Esophagus (tissue), 2 donors: ENCODE results near the gene EYS. TPM values are rescaled to one million over a fixed set of nuclear protein-coding genes. Genes with fewer than 3 reads are reported as not detected.

Experiments
- H3K27ac ChIP-seq, 2 donors: one replicate each; pipeline ENCODE4 v1.5.1; 2013; ENCODE audit warnings: low read depth in 2 of 2, mild to moderate bottlenecking in 2 of 2, inconsistent platforms in 1 of 2, low read length in 1 of 2, moderate library complexity in 1 of 2
- H3K27me3 ChIP-seq, 2 donors: one replicate each; pipeline ENCODE4 v1.6.1; 2013; ENCODE audit warnings: low read length in 2 of 2, control low read depth in 1 of 2, mild to moderate bottlenecking in 1 of 2; ENCODE audit not compliant: insufficient read depth in 2 of 2, control insufficient read depth in 1 of 2
- H3K36me3 ChIP-seq, 2 donors: one replicate each; pipeline ENCODE4 v1.6.1; 2013; ENCODE audit warnings: low read length in 1 of 2; ENCODE audit not compliant: control insufficient read depth in 2 of 2, insufficient read depth in 2 of 2
- H3K4me1 ChIP-seq, 2 donors: one replicate each; pipeline ENCODE4 v1.6.1; 2013; ENCODE audit warnings: low read length in 1 of 2; ENCODE audit not compliant: control insufficient read depth in 2 of 2, insufficient read depth in 2 of 2
- H3K4me3 ChIP-seq, 2 donors: one replicate each; pipeline ENCODE4 v1.5.1; 2013; ENCODE audit warnings: low read length in 2 of 2, mild to moderate bottlenecking in 2 of 2, low read depth in 1 of 2, moderate library complexity in 1 of 2
- H3K9me3 ChIP-seq, 2 donors: one replicate each; pipeline ENCODE4 v1.6.1; 2013; ENCODE audit warnings: mild to moderate bottlenecking in 2 of 2, low read depth in 1 of 2, low read length in 1 of 2, moderate library complexity in 1 of 2; ENCODE audit not compliant: control insufficient read depth in 2 of 2, insufficient read depth in 1 of 2
- WGBS, 2 donors: extraction: QIAGEN DNeasy Blood & Tissue Kit; methylation state at CpG; one replicate each; pipeline ENCODE4 v1.1.7; 2013; 5-methylcytosine and 5-hydroxymethylcytosine counted together
- polyA plus RNA-seq, 2 donors: library from polyadenylated mRNA; stranded (reverse); fragments of 200-250 nt; gene quantifications; one replicate each; pipeline ENCODE4 v1.2.3, GENCODE V29; 2013
- donor health status: healthy with polysubstance abuse.
- donor health status: Bipolar disorder and iron deficiency.

The EYS gene
- polyA plus RNA-seq, 2 donors: not detected

DNA sequence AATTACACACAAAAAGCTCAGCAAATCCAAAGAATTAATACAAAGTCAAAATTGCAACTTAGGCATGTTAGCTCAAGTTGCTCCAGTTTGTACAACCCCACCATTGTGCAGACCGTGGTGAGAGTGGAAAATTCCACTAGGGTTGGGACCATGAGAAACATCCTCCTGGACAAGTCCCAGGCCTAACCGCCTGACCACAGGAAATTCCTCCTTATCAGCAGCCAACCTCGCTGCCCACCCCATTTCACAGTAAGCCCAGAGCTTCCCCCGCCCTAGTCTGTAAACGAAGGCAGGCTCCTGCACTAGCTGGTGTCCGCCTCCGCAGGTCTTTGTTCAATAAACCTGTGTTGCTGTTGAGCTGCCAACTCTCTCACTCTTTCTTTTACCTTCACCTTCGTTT is 1023.3 kb downstream of the EYS start:
- peaks cover 0 to 4% of the 10 kb centered on the region in 2 donors for H3K9me3 ChIP-seq

DNA sequence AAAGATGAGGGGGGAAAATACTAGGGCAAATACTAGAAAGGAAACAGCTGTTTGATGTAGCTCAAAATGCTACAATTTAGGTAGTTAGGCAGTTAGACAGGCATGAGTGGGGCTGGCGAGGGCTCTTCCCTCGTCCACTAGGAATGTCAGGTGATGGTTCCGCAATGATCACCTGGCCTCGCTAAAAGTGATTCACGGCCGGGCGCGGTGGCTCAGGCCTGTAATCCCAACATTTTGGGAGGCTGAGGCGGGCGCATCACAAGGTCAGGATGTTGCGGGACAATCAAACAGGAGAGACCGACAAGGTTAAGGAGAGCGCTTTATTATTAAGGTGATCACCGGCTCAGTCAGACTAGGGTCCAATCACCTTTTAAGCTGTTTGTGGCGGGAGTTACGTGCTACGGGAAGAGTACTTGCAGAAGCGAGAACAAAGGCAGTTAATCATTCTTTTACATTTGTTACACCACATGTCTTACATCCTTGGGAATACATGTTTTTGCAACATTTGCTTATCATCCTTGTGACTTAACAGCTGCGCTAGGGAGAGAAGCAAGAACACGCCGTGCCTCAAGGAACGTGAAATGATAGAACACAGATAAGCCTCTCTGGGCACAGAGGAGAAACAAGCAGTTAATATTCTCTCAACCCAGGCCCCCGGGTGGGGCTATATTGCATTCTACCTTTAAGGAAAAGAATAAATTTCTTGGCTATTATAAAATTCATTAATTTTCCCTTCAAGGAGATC is 1025.4 kb downstream of the EYS start:
- Histone ChIP-seq H3K36me3 (no peaks in the 10 kb centered on the region), H3K4me3 (no peak overlapping the region), H3K9me3 (peaks cover 0 to 4% of the 10 kb centered on the region in 2 donors), H3K4me1 (no peaks in the 10 kb centered on the region), H3K27me3 (no peaks in the 10 kb centered on the region), H3K27ac (no peak overlapping the region)
- 95 to 96% methylated on average over 23 of the region's 23 CpGs for WGBS, 2 donors

More for the DNA sequence above, 1023.3 kb downstream of the EYS start:
- H3K4me3 ChIP-seq: no peak overlapping the region
- no peaks in the 10 kb centered on the region for H3K27me3 ChIP-seq
- no peak overlapping the region for H3K27ac ChIP-seq
- no peaks in the 10 kb centered on the region for H3K4me1 ChIP-seq
- WGBS, 2 donors: 48 to 49% methylated on average over 8 of the region's 8 CpGs
- no peaks in the 10 kb centered on the region for H3K36me3 ChIP-seq

DNA sequence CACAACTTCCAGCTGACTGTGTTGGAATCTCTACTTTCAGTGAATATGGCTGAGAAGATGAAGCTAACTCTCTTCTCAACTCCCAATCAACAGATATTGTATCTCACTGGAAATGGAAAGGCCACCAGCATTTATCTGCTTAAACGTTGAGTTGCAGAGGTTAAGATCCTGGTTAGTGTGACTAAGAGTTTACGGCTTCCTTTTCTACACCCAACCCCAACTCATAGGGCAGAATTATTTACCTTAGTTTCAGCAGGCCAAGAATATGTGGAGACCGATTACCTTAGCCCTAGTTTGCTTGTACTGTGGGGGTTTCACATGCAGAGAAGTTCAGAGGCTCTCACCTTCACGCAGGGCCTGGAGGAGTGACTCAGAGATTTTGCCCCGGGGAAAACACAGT is 1026.6 kb downstream of the EYS start:
- Histone ChIP-seq H3K9me3 (peaks cover 0 to 4% of the 10 kb centered on the region in 2 donors), H3K36me3 (no peaks in the 10 kb centered on the region), H3K27me3 (no peaks in the 10 kb centered on the region), H3K4me1 (no peaks in the 10 kb centered on the region), H3K27ac (no peak overlapping the region), H3K4me3 (no peak overlapping the region)
- WGBS, 2 donors: 77 to 78% methylated on average over 5 of the region's 5 CpGs

DNA sequence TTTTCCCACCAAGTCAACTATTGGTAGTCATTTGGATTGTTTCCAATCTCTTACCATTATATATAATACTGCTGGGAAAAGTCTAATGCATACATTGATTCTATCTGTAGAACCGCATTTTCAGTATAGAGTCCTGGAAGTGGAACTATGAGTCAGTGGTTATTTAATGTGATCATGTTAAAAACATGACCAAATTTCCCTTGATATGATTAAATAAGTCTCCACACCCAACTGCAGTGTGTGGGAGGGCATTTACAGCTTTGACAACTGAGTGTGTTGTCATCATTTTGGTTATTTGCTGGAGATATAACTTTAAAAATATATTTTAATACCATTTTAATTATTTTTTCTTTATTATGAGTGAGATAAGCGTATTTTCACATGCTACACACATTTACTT is 1027.6 kb downstream of the EYS start:
- H3K36me3 ChIP-seq: no peaks in the 10 kb centered on the region
- H3K4me1 ChIP-seq: no peaks in the 10 kb centered on the region
- peaks cover 0 to 4% of the 10 kb centered on the region in 2 donors for H3K9me3 ChIP-seq
- H3K27ac ChIP-seq: no peak overlapping the region
- H3K4me3 ChIP-seq: no peak overlapping the region
- 64 to 75% methylated on average over 2 of the region's 2 CpGs for WGBS, 2 donors
- H3K27me3 ChIP-seq: no peaks in the 10 kb centered on the region

DNA sequence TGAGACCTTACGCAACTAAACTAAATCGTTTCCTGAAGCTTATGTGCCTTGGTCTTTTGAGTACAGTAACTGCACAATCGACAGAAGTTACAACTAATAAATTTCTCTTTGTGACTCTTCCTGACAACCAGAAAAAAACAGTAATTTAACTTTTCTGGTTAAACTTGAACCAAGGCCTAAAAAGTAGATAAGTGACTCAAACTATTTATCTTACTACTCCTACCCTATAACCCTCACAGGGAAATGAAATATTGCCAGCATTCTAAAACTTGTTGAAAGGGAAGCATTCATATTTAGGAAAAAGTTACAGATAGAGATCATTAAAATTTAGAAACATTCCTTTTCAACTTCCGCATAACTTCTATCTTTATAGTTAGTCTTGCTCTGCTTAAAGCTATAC is 1034.4 kb downstream of the EYS start:
- H3K4me1 ChIP-seq: no peaks in the 10 kb centered on the region
- H3K4me3 ChIP-seq: no peak overlapping the region
- H3K27ac ChIP-seq: no peak overlapping the region
- H3K27me3 ChIP-seq: no peaks in the 10 kb centered on the region
- H3K9me3 ChIP-seq: no peaks in the 10 kb centered on the region
- WGBS, 2 donors: 70 to 75% methylated on average over 4 of the region's 4 CpGs
- H3K36me3 ChIP-seq: no peaks in the 10 kb centered on the region

DNA sequence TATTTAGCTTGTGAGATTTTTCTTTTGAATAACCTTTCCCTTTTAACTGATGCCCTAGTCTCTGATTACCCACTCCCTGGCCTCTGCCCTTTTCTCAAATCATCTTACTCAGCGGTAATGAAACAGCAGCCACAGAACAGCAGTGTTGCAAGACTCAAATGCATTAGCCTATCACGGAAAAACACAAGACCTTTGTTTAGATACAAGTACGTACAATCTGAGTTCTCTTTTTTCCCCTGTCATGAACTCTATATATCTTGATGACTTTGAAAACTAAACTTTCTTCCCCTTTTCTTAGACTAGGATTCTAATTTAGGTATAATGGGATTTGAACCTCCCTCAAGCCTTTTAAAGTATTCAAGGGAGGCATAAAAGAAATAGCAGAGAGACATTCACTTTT is 1034.9 kb downstream of the EYS start:
- Histone ChIP-seq H3K9me3 (no peaks in the 10 kb centered on the region), H3K4me1 (no peaks in the 10 kb centered on the region), H3K36me3 (no peaks in the 10 kb centered on the region), H3K27me3 (no peaks in the 10 kb centered on the region), H3K27ac (no peak overlapping the region), H3K4me3 (no peak overlapping the region)
- WGBS, 2 donors: 41 to 64% methylated on average over 3 of the region's 3 CpGs

DNA sequence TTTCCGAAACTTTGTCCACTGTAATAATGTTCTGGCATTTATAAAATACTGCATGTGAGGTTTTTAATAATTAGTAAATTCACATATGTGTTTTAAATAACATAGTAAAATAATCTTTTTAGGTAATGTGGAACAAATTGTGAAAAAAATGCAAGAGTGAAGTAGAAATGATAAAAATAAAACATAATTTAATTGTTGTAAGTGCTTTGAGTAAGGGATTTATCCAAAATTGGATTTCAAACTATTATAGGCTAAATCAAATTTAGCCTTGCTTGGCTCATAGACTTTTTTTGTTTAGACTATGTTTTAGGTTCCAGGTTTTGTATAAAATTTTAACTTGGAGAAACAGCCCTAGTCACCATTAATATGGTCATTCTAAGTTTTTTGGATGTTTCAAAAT is 1041.9 kb downstream of the EYS start:
- no peaks in the 10 kb centered on the region for H3K9me3 ChIP-seq
- no peak overlapping the region for H3K4me3 ChIP-seq
- H3K4me1 ChIP-seq: no peaks in the 10 kb centered on the region
- H3K36me3 ChIP-seq: no peaks in the 10 kb centered on the region
- WGBS, 2 donors: 84 to 96% methylated on average over 1 of the region's 1 CpG
- no peak overlapping the region for H3K27ac ChIP-seq
- no peaks in the 10 kb centered on the region for H3K27me3 ChIP-seq

DNA sequence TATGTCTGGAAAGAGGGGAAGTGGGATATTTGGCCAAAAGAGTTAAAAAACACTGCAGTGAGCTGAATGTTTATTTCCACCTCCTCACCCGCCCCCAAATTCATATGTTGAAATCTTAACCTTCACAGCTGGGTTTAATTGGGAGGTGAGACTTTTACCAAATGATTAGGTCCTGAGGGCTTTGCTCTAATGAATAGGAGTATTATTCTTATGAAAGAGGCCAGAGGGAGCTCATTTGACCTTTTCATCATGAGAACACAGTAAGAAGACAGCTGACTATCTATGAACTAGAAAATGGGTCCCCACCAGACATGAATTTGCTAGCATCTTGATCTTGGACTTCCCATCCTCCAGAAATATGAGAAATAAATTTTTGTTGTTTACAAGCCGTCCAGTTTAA is 1042.5 kb downstream of the EYS start:
- no peaks in the 10 kb centered on the region for H3K4me1 ChIP-seq
- H3K27ac ChIP-seq: no peak overlapping the region
- H3K27me3 ChIP-seq: no peaks in the 10 kb centered on the region
- H3K4me3 ChIP-seq: no peak overlapping the region
- H3K9me3 ChIP-seq: no peaks in the 10 kb centered on the region
- WGBS, 2 donors: 75 to 83% methylated on average over 2 of the region's 2 CpGs
- H3K36me3 ChIP-seq: no peaks in the 10 kb centered on the region

DNA sequence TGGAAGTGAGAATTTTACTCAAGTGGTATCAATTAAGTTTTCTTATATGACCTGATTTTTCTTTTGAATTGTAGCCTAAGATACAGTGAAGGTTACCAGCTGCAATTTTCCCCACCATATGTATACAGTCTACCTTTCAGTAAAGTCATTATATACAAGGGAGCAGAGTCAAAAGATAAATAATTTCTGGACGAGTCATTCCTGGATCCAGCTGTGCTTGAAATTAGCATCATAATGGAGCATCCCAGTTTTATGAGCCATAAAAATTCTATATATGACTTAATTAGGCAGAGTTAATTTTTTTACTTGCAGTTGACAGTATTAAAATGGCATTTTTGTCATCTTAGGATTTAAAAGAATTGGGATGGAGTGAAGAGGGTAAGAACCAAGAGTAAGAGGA is 1063.0 kb downstream of the EYS start:
- H3K27me3 ChIP-seq: no peaks in the 10 kb centered on the region
- no peaks in the 10 kb centered on the region for H3K4me1 ChIP-seq
- H3K4me3 ChIP-seq: no peak overlapping the region
- WGBS, 2 donors: 33 to 54% methylated on average over 1 of the region's 1 CpG
- no peaks in the 10 kb centered on the region for H3K9me3 ChIP-seq
- H3K36me3 ChIP-seq: no peaks in the 10 kb centered on the region
- H3K27ac ChIP-seq: no peak overlapping the region

DNA sequence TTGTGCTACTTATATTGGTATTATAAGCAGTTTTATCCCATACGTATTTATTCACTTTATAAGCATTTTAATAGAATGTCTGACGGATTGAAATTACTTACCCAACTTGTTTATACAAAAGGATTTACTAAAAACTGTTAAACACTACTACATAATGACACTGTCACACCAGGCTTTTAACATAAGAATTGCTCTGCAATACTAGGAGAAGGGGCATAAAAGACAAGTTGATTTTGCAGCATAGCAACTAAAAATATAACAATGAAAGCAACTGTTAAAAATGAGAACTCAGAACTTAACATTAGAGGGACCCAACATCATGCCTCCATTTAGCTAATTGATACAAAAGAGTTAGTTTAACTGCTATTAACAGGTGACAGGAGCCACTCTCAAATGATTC is 1076.1 kb downstream of the EYS start:
- 35 to 39% methylated on average over 2 of the region's 2 CpGs for WGBS, 2 donors
- Histone ChIP-seq H3K27ac (no peak overlapping the region), H3K36me3 (no peaks in the 10 kb centered on the region), H3K9me3 (no peaks in the 10 kb centered on the region), H3K27me3 (no peaks in the 10 kb centered on the region), H3K4me3 (no peak overlapping the region), H3K4me1 (no peaks in the 10 kb centered on the region)
